Measurements from ENCODE around the gene PODXL.
A peak's percentile ranks its signal among the peaks of the same experiment; 100 is the strongest.
"Not testable (repeated sequence)": the region's sequence is repeated elsewhere in the genome, so short reads cannot be mapped to it uniquely, and the experiment has no call there.

PODXL gene

DNA sequence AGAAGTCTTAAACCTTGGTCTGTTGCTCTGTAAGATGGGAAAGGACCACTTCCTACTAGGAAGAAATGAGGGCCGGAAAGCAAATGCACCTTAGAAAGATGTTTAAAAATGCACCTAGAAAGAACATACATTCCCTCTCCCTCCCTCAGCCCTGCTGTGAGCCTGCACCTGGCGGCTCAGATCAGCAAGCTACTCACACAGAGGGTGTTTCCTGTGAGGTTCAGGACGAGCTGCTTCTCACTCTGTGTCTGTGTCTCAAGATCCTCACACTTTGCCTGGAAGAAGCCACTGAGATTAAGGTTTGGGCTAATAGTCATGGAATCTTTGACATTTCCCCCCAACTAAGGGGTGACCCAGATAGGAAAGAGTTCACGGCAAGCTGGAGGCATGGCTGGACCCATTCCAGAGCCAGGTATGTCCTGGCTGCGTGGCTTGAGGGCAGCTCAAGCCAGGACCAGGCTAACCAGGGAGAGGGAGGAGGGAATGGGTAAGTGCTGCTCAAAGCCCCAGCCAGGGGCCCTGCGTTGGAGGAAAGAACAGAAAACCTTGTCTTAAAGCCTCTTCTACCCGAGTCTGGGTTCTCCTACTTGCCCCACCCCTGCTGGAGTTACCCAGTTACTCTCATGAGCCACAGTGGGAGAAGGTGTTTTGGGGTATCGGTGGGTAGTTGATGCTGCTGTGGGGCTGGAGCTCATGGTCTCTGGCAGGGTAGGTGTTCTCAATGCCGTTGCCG is 47.5 kb downstream of the PODXL start:
- DNase-seq, result no peak

- DNase-seq, result peak; percentile 68
Measured at GRCh38 chr7:131507592-131508331, 48.7 kb downstream of the PODXL start.

GRCh38 chr7:131506597-131506996 is 49.8 kb downstream of the PODXL start:
- DNase-seq, result no peak

DNA sequence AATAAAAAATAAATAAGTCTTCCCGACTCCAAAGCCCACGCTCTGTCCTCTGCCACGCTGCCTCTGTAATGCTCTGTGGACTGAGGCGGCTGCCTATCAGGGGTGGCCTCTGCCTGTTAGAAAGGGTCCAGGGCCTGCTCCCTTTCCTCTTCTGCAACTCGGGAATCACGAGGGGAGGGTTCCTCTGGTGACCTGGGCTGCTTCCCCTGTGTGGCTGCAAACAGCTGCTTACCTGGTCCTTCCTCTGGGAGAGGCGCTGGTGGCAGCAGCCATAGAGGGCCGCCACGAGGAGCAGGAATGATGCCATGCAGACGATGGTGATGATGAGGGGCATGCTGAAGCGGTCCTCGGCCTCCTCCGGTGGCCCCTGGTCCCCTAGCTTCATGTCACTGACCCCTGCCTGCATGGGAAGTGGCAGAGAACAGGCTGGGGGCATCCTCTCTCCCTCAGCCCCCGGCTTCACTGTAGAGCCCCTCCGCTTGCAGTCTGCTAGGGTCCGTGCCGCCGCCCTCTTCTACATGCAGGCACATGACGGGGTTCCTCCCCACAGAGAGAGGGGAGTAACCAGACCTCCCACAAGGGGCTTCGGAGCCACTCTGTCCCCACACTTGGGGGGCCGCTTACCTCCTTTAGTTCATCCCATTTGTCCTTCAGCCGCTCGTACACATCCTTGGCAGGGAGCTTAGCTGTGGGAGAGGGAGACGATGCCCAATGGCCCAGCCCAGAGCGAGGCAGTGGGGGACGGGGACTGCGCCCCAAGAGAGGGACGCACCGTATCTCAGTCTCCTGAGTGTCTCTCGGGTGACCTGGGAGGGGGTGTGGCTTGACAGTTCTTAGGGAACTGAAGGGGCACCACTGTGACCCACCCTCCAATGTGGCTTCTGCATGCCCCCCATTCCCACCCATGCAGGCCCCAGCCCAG is 50.5 kb downstream of the PODXL start:
- DNase-seq, result no peak

- DNase-seq, result not testable (repeated sequence)
Measured at GRCh38 chr7:131505037-131505620, 51.3 kb downstream of the PODXL start.

DNA sequence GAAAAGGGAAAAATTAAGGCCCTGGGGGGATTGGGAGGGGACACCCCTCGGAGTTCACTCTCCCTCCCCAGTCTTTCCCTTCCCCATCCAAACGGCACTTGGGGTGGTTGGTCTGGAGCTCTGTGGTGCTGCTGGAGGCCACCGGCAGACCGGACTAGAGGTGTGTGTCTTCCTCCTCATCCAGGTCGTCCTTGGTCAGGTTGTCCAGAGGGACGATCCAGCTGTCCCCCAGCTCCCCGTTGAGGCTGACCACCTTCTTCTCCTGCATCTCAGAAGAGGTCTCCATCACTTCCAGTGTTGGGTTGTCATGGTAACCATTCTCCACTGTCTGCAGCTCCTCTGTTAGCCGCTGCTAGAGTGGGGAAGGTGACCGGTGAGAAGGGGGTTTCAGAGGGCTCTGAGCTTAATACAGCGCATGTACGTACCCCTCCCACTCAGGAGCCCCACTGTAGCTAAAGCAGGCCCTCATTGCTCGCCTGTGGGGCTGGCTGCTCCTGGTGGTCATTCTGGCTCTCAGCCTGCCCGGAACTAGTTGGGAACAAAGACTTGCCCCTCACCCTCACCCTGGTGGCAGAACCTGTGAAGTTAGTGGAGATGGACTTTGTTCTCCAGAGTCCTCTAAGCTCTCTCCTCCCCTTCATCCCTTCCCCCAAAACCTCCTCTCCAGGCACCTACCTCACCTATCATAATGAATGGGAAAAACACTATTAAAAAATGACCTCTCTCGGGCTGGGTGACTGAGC is 52.1 kb downstream of the PODXL start:
- no peak for DNase-seq

GRCh38 chr7:131503639-131504038 is 52.8 kb downstream of the PODXL start:
- no peak for DNase-seq

DNA sequence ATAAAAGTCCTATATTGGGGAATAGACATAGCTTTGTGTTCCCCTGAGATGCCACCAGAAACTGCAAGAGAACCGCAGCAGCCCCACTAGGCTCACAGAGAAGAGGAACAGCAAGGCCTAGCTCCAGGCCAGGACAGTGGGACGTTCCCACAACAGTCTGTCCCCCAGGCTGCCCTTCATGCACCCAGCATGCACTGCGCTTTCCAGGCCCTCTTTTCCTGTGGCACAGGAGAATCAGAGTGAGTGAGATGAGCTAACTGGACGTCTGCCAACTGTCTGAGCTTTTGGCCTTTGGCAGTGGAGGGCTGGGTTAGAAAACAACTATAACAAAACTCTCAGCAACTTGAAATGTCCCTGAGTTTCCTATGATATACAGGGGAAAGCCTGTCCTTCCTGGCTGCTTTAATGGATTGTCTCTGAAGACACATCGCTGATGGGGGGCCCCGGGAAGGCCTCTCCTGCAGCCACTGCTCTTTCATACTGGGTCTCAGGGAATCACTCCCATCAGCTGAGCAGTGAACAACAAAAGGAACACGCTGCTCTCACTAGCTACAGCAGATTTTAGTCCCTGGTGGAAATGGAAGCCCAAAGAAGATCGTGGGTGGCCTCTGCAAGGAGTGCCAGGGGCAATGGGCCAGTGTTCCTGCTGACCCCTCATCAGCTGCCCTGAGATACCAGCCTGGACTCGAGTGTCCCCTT is 53.5 kb downstream of the PODXL start:
- DNase-seq, result no peak

DNA sequence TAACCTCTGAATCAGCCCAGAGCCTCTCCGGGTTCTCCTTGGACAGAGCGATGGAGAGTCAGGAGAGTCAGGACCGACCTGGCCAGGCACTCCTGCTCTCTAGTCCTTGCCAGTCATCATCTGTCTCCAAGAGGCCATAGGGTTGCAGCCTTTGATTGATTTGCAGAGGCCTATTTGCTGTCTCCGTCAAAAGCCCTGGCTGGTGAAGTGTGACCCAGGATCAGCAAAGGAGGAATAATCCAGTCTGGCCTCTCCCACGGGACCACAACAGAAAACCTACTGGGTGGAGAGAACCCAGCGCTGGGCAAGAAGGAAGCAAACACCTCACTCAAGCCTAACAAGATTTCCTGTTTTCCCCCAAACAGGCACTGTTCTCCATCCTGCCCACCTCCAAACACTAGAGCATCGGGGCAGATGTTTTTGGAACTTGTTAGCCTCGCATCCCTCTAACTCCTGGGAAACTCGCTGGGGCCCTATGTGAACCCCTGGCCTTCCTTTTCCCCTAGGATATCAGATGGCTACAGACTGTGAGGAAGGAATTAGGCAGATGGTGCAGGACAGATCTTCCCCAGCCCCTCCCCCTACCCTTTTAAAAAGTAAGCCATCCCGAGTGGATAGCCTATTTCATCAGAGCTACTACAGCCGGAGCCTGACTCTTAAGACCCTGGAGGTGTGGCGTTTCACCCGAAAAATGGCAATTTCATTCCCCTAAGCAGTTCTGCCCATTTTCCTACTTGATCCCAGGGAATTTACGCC is 54.3 kb downstream of the PODXL start:
- DNase-seq, result no peak

GRCh38 chr7:131501422-131501821 is 55.0 kb downstream of the PODXL start:
- no peak for DNase-seq

- no peak for DNase-seq
Measured at GRCh38 chr7:131500357-131500756, 56.1 kb downstream of the PODXL start.

DNA sequence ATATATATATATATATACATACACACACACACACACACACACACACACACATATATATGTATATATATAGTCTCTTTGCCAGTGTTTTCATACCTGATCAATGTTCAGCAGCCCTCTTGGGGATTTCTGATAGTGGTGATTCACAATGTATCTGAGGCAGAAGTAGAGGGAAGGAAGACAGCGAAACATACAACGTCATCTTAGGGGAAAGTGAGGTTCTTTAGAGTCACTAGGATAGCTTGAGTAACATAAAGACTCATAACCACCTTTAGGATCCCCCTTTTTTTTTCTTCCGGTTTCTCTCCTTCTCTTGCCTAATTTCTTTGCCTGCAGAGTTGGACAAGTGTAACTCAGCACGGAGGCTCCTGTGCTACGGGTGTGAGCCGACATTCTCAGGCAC is 56.6 kb downstream of the PODXL start:
- DNase-seq, result no peak

DNA sequence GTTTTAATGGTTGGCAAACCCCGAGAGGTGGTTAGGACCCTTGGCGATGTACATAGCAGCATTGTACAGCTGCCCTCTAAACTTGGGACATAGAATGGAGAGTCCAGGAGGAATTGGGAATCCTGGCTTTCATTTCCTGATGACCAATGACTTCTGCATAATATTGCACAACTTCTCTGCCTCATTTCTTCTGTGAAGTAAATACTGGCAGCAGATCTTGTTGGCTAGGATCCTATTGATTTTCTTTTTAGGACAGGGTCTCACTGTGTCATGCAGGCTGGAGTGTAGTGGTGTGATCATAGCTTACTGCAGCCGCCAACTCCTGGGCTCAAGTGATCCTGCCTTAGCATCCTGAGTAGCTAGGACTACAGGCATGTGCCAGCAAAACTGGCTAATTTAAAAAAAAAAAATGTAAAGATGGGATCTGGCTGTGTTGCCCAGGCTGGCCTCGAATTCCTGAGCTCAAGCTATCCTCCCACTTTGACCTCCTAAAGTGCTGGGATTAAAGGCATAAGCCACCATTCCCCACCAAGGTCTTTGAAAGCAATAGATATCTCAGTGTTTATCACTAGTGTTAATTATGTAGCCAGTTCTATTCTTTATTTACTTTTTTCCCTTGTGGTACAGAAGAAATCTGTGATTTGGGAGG is 58.1 kb downstream of the PODXL start:
- DNase-seq, result no peak

DNA sequence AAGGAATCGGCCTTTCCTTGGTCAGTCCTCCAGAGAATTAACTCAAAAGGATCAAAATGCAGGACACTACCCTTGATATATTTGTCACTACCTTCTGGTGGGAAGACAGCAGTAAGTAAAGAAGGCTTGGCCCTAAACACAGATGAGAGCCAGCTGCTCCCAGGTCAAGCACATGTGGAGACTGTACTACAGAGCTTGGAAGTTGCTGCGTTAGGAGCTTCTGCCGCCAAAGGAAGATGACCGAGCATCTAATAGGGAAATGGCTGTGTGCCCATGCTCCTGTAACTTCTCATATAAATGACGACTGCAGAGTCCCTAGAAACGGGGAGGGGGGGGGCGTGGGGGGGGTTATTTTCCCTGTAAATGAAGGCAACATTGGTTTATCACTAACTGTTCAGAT is 59.0 kb downstream of the PODXL start:
- DNase-seq, result no peak

GRCh38 chr7:131495669-131496498 is 60.5 kb downstream of the PODXL start:
- DNase-seq, result no peak

DNA sequence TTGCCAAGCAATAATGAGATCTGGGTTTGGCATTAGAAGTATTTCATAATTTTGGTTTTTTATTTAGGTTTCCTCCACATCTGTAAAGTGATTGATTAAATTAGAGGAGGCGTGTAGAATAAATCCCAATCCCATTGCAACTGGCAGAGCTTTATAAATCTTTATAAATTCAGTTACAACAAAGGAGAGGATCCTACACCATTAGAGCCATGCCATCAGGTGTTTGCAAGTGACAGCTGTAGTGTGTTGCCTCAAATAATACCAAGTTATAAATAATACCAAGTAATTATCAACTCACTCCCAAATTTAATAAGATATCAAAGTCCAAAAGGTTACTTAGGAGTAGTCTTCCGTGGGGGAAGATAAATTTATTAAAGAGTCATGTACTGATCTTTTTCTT is 62.2 kb downstream of the PODXL start:
- no peak for DNase-seq

DNA sequence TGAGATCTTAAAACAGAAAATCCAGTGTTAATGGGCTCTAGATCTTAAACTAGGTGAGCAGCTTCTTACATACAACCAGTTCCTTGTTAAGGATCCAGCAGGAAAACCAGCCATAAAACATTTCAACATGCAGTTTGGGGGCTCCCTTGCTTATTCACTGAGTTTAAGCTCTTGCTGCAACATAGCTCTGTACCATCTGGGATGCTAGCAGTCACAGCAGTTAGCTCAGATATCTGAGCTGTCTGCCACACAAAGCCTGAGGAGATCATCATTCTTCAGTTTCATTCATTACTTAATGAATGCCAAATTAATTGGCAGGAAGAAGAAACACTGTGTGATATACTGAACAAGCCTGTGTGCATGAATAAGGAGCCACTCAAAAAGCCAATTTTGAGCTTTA is 62.8 kb downstream of the PODXL start:
- DNase-seq, result no peak

- no peak for DNase-seq
Measured at GRCh38 chr7:131493081-131493480, 63.3 kb downstream of the PODXL start.

DNA sequence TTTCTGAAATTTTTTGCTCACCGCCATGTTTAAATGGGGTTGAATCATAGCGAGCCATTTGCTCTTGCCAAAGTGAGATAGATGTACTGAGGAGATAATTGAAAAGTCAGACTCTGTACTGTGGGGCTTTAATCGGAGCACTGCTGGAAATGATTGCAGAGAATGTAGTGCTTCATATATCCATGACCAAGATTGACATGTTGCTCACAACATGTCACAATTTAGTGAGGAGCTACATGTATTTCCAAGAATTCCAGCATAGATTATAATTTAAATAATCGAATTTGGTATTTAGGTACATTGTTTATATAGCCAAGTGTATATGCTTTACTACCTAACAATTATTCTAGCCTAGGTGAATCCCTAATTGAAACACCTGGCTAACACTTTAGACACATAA is 66.5 kb downstream of the PODXL start:
- no peak for DNase-seq

Measured in NCI-H2107 (cell line).